K562 (cell line): ENCODE data around the gene AGAP3. TPM values are rescaled to one million over a fixed set of nuclear protein-coding genes. Genes with fewer than 3 reads are reported as not detected.

Experiments used
- BRCA1 ChIP-seq, 2 experiments: fragments of 450-650 bp in 1 of 2; sonication (generic) in 1 of 2; formaldehyde crosslinking in 1 of 2; IDR thresholded peaks; 2 replicates each; pipeline versions ENCODE4 v1.5.0 to v1.6.1; 2017 to 2020; ENCODE audit warnings: mild to moderate bottlenecking in 1 of 2, missing genetic modification reagents in 1 of 2
- CBX2 ChIP-seq: fragments of 200-600 bp; sonication (generic); IDR thresholded peaks from one replicate; pipeline ENCODE4 v1.6.1; 2012; ENCODE audit warnings: mild to moderate bottlenecking, low read length, inconsistent platforms; ENCODE audit not compliant: insufficient read depth, poor library complexity, severe bottlenecking
- DDX20 ChIP-seq: fragments of 450-650 bp; IDR thresholded peaks from 2 replicates; pipeline ENCODE4 v1.6.1; 2016; ENCODE audit warnings: missing genetic modification characterization, low read depth, mild to moderate bottlenecking, missing compliant biosample characterization, moderate library complexity
- EP300 ChIP-seq: IDR thresholded peaks from 2 replicates; pipeline ENCODE4 v1.6.1; 2012; ENCODE audit warnings: low read length, improper control_type of control experiment
- FOXK2 ChIP-seq, 2 experiments: fragments of 450-650 bp; IDR thresholded peaks in 1 of 2; conservative IDR thresholded peaks in 1 of 2; 2 replicates each; pipeline ENCODE4 v1.6.1; 2016; ENCODE audit warnings: low read depth in 2 of 2, mild to moderate bottlenecking in 1 of 2
- HMGN3 ChIP-seq: IDR thresholded peaks from 2 replicates; pipeline ENCODE4 v1.6.1; 2011; ENCODE audit warnings: borderline replicate concordance, low read depth, mild to moderate bottlenecking, mixed read lengths, low read length; ENCODE audit not compliant: insufficient read length; ENCODE audit errors: extremely low read depth
- LEF1 ChIP-seq: fragments of 450-650 bp; IDR thresholded peaks from 2 replicates; pipeline ENCODE4 v1.6.1; 2016; ENCODE audit warnings: mild to moderate bottlenecking
- NFXL1 ChIP-seq: fragments of 450-650 bp; formaldehyde crosslinking; IDR thresholded peaks from 2 replicates; pipeline ENCODE4 v1.4.0; 2021; ENCODE audit warnings: mild to moderate bottlenecking
- NR2C1 ChIP-seq, 2 experiments: fragments of 450-650 bp; IDR thresholded peaks; 2 replicates each; pipeline ENCODE4 v1.6.1; 2017; ENCODE audit warnings: mild to moderate bottlenecking in 2 of 2, antibody characterized with exemption in 1 of 2, inconsistent platforms in 1 of 2, missing compliant biosample characterization in 1 of 2, missing genetic modification characterization in 1 of 2
- NUFIP1 ChIP-seq: fragments of 450-650 bp; IDR thresholded peaks from 2 replicates; pipeline ENCODE4 v1.6.1; 2018; ENCODE audit not compliant: partially characterized antibody
- PCBP2 ChIP-seq: fragments of 200-400 bp; formaldehyde crosslinking; IDR thresholded peaks from 2 replicates; pipeline ENCODE4 v1.6.1; 2018; ENCODE audit warnings: low read length, low read depth, mild to moderate bottlenecking, moderate library complexity; ENCODE audit not compliant: poor library complexity, severe bottlenecking
- RAD21 ChIP-seq, 2 experiments: fragments of 250-450 bp in 1 of 2; fragments of 450-650 bp in 1 of 2; sonication (Bioruptor Pico) in 1 of 2; formaldehyde crosslinking in 1 of 2; IDR thresholded peaks in 1 of 2; conservative IDR thresholded peaks in 1 of 2; 2 replicates each; pipeline versions ENCODE4 v1.4.0 to v1.8.0; 2020 to 2022; ENCODE audit warnings: mild to moderate bottlenecking in 2 of 2, moderate library complexity in 1 of 2
- TBP ChIP-seq: optimal IDR thresholded peaks from 2 replicates; pipeline ENCODE3; 2011; ENCODE audit warnings: low read depth, low read length, improper control_type of control experiment
- TCF3 ChIP-seq: sonication (generic); formaldehyde crosslinking; IDR thresholded peaks from 2 replicates; pipeline ENCODE4 v1.4.0; 2020; ENCODE audit warnings: mild to moderate bottlenecking, missing genetic modification reagents
- TGIF2 ChIP-seq: sonication (generic); formaldehyde crosslinking; IDR thresholded peaks from 2 replicates; pipeline ENCODE4 v1.8.1; 2022; ENCODE audit warnings: mild to moderate bottlenecking, missing genetic modification reagents, moderate library complexity
- THRAP3 ChIP-seq: fragments of 450-650 bp; IDR thresholded peaks from 2 replicates; pipeline ENCODE4 v1.6.1; 2016; ENCODE audit warnings: mild to moderate bottlenecking, inconsistent platforms, borderline replicate concordance
- ZKSCAN1 ChIP-seq: fragments of 150-350 bp; IDR thresholded peaks from 2 replicates; pipeline ENCODE4 v1.6.1; 2016; ENCODE audit warnings: low read depth, low read length
- ZNF174 ChIP-seq: fragments of 250-450 bp; sonication (Bioruptor Pico); IDR thresholded peaks from 2 replicates; pipeline ENCODE4 v1.4.0; 2020; ENCODE audit warnings: mild to moderate bottlenecking
- polyA plus RNA-seq, 8 experiments: library from polyadenylated mRNA; depleted of rRNA in 4 of 8; stranded (reverse) in 5 of 8; unstranded in 3 of 8; fragments of >200 nt; fragmentation: Nextera tagmentation in 2 of 8; fragmentation: Illumina TruSeq in 1 of 8; extraction: Ambion mirVana in 2 of 8; extraction: Trizol in 1 of 8; gene quantifications; 2 replicates each; pipeline versions ENCODE4 v1.2.1 to v1.2.3, GENCODE V29; 2011 to 2014; ENCODE audit warnings: inconsistent platforms in 1 of 8, missing spikeins in 1 of 8
- total RNA-seq, 7 experiments: library from RNA; depleted of rRNA in 6 of 7; stranded (reverse); fragments of >200 nt in 6 of 7; fragmentation: Illumina TruSeq in 2 of 7; extraction: Trizol in 2 of 7; gene quantifications; 2 replicates each; pipeline versions ENCODE4 v1.2.1 to v1.2.3, GENCODE V29; 2011 to 2021; ENCODE audit warnings: low replicate concordance in 1 of 7
- TF ChIP-seq, protein P1 (sequence below): sonication (generic); formaldehyde crosslinking; IDR thresholded peaks from 2 replicates; pipeline ENCODE4 v1.8.0; 2022; ENCODE audit warnings: missing genetic modification reagents, mild to moderate bottlenecking, moderate library complexity, borderline replicate concordance
- TF ChIP-seq, protein P2 (sequence below), 3 experiments: IDR thresholded peaks in 2 of 3; conservative IDR thresholded peaks in 1 of 3; 2 replicates each; pipeline ENCODE4 v1.5.1; 2011 to 2012; ENCODE audit warnings: low read length in 3 of 3, mild to moderate bottlenecking in 3 of 3, control low read depth in 2 of 3, improper control_type of control experiment in 1 of 3, inconsistent platforms in 1 of 3, low read depth in 1 of 3, mixed read lengths in 1 of 3, moderate library complexity in 1 of 3; ENCODE audit not compliant: insufficient read depth in 2 of 3
- TF ChIP-seq, protein P3 (sequence below): sonication (generic); formaldehyde crosslinking; IDR thresholded peaks from 2 replicates; pipeline ENCODE4 v1.8.1; 2023; ENCODE audit warnings: mild to moderate bottlenecking, missing genetic modification reagents, moderate library complexity

Gene AGAP3
- total and polyA plus RNA-seq, 9 of the 15 experiments (the other 6 are each of a cell fraction or from before 2014, with no cell fraction given) = 3.4 to 208 (median 62.2) TPM

DNA sequence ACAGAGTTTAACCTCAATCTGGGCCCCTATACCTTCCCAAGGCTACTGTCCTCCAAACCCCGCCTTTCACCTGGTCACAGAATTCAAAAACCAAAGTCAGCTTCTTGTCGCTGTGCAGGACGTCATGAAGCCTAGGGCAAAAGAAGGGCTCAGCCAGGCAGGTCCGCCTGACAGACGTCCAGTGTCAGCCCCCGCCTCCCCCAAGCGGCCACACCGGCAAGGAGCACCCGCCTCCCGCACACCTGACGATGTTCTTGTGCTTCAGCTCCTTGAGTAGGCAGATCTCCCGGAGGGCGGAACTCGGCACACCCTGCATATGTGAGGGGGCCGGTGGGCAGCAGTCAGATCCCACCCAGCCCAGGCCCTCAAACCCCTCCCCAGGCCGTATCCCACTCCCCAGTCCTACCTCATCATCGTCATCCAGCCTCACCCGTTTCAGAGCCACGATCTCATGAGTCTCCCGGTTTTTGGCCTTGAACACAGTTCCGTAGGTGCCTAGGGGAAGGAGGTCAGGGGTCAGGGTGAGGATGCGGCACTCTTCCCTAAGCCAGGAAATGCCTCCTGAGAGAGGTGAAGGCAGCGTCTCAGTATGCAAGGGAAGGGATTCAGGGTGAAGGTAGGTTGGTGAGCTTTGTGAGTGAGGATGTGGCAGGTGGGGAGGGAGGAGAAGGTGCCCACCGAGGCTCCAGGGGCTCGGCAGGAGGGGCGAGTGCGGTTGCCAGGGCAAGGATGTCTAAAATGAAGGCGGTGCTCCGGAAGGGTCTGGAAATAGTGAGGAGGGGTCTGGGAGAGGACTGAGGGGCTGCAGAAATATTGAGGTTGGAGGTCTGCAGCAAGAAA, 29.4 kb upstream of the AGAP3 start (continued):
- TF ChIP-seq LEF1 (no peak), NUFIP1 (no peak), FOXK2 (conservative IDR thresholded peaks at IDR 0.05 in 1 of 2, IDR thresholded peaks at IDR 0.05 in 1 of 2; ENCODE audit: low read depth in 2 of 2) (peak in 1 of 2 experiments; percentile 44; a peak in 2 of 4 replicates), ZNF174 (CRISPR knock-in tag) (no peak), NR2C1 (IDR thresholded peaks at IDR 0.05) (no peak), NR2C1 (tag; IDR thresholded peaks at IDR 0.05) (peak; percentile 54), ZKSCAN1 (0 out of 2 replicates have a peak, but pooled peaks have one; percentile 10), RAD21 (CRISPR knock-in tag; conservative IDR thresholded peaks at IDR 0.05 in 1 of 2, IDR thresholded peaks at IDR 0.05 in 1 of 2) (peak in 1 of 2 experiments; percentile 49; a peak in 2 of 4 replicates), THRAP3 (no peak), DDX20 (tag) (no peak), HMGN3 (no peak), BRCA1 (IDR thresholded peaks at IDR 0.05) (no peak), BRCA1 (CRISPR knock-in tag; IDR thresholded peaks at IDR 0.05) (peak; percentile 84), TBP (no peak), EP300 (0 out of 2 replicates have a peak, but pooled peaks have one; percentile 11), CBX2 (no peak), NFXL1 (no peak), TGIF2 (CRISPR knock-in tag) (no peak), TCF3 (no peak), PCBP2 (no peak)
- TF ChIP-seq, protein P1, sequence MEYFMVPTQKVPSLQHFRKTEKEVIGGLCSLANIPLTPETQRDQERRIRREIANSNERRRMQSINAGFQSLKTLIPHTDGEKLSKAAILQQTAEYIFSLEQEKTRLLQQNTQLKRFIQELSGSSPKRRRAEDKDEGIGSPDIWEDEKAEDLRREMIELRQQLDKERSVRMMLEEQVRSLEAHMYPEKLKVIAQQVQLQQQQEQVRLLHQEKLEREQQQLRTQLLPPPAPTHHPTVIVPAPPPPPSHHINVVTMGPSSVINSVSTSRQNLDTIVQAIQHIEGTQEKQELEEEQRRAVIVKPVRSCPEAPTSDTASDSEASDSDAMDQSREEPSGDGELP (CRISPR knock-in tag) = peak; percentile 76; the same call in 1 of the 2 replicates
- TF ChIP-seq, protein P2, sequence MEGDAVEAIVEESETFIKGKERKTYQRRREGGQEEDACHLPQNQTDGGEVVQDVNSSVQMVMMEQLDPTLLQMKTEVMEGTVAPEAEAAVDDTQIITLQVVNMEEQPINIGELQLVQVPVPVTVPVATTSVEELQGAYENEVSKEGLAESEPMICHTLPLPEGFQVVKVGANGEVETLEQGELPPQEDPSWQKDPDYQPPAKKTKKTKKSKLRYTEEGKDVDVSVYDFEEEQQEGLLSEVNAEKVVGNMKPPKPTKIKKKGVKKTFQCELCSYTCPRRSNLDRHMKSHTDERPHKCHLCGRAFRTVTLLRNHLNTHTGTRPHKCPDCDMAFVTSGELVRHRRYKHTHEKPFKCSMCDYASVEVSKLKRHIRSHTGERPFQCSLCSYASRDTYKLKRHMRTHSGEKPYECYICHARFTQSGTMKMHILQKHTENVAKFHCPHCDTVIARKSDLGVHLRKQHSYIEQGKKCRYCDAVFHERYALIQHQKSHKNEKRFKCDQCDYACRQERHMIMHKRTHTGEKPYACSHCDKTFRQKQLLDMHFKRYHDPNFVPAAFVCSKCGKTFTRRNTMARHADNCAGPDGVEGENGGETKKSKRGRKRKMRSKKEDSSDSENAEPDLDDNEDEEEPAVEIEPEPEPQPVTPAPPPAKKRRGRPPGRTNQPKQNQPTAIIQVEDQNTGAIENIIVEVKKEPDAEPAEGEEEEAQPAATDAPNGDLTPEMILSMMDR (IDR thresholded peaks at IDR 0.05 in 2 of 3, conservative IDR thresholded peaks at IDR 0.05 in 1 of 3; ENCODE audit: insufficient read depth in 2 of 3, low read depth in 1 of 3, low read length in 3 of 3) = peak; percentile 33 to 59 (median 51); a peak in 4 of 6 replicates
- TF ChIP-seq, protein P3, sequence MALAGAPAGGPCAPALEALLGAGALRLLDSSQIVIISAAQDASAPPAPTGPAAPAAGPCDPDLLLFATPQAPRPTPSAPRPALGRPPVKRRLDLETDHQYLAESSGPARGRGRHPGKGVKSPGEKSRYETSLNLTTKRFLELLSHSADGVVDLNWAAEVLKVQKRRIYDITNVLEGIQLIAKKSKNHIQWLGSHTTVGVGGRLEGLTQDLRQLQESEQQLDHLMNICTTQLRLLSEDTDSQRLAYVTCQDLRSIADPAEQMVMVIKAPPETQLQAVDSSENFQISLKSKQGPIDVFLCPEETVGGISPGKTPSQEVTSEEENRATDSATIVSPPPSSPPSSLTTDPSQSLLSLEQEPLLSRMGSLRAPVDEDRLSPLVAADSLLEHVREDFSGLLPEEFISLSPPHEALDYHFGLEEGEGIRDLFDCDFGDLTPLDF (CRISPR knock-in tag) = no peak
